GM12865 (cell line): ENCODE data around the gene PLEKHG5.

Experiments
- DNase-seq: peaks from one replicate; pipeline ENCODE4 v3.0.0; 2010; ENCODE audit warnings: low read depth
- H3K4me3 ChIP-seq: 2 replicates; pipeline ENCODE4 v1.5.1; 2011; ENCODE audit warnings: mild to moderate bottlenecking, low read depth, low read length, control low read depth
- CTCF ChIP-seq: IDR thresholded peaks from 2 replicates; pipeline ENCODE4 v1.5.1; 2011; ENCODE audit warnings: low read length, control low read depth, low read depth, inconsistent platforms; ENCODE audit not compliant: insufficient read depth; ENCODE audit errors: missing control alignments

The PLEKHG5 gene

GRCh38 chr1:6491966-6492365, 499 bp upstream of the PLEKHG5 start:
- TF ChIP-seq CTCF = no peak
- no peak overlapping the region for H3K4me3 ChIP-seq
- DNase-seq = no peak

GRCh38 chr1:6491081-6491449, 402 bp downstream of the PLEKHG5 start:
- DNase-seq = no peak
- TF ChIP-seq CTCF = no peak
- peak overlapping the region; percentile 95 for H3K4me3 ChIP-seq

GRCh38 chr1:6490181-6491080, 1.0 kb downstream of the PLEKHG5 start:
- TF ChIP-seq CTCF = no peak
- H3K4me3 ChIP-seq = peak overlapping the region; percentile 95
- DNase-seq = peak; percentile 86

- TF ChIP-seq CTCF = peak; percentile 94
- peak; percentile 85 for DNase-seq
- H3K4me3 ChIP-seq = peak overlapping the region; percentile 95
Observed at GRCh38 chr1:6489799-6490180, 1.7 kb downstream of the PLEKHG5 start.

- no peak overlapping the region for H3K4me3 ChIP-seq
- DNase-seq = no peak
- no peak for TF ChIP-seq CTCF
Observed at GRCh38 chr1:6489383-6489765, 2.1 kb downstream of the PLEKHG5 start.

- no peak for DNase-seq
- no peak overlapping the region for H3K4me3 ChIP-seq
- no peak for TF ChIP-seq CTCF
Observed at GRCh38 chr1:6488602-6489382, 2.7 kb downstream of the PLEKHG5 start.
